ENCODE data around the gene CCT6A.
A peak's percentile ranks its signal among the peaks of the same experiment; 100 is the strongest.

Gene CCT6A

DNA sequence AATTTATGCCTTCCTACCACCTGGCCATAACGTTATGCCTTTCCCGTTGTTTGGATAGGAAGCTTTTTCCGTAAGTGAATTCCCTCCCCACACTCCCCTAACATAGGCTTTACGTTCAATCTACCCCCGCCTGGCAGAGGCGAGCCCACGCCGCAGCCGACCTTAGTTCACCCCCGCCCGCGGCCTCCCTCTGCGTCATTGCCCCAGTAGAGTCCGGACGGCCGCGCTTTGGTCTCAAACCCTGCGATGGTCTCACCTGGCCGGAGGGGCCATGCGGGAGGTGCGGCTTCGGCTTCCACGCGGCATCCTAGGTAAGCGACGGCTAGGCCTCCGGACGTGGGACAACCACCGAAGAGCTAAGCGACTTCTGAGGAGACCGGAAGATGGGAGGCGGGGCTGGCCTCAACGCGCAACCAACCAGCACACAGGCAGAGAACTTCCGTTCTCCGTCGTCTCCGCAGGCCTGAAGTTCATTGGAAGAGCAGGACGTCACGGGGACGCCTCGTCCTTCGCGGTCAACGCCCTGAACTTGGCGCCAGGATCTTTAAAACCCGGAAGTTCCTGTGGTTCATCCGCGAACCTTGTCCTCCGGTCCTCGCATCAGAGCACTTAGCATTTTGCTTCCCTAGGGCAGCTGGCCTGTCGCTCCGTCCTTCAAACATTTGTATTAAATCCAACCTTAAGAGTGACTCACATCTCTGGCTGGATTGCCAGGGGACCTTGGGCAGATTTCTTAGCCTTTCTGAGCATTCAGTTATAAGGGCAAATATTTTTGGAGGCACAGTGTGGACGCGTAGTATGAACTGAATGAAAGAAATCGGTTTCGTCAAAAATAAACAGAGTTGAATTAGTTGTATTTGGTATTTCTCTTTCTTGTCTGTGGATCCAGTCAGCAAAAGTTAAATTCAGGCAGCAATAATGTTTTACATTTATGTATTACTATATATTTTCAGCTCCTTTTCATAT, 54.8 kb downstream of the CCT6A start, which contains the start of gene CHCHD2 (continued):
- TF ChIP-seq, protein P1, sequence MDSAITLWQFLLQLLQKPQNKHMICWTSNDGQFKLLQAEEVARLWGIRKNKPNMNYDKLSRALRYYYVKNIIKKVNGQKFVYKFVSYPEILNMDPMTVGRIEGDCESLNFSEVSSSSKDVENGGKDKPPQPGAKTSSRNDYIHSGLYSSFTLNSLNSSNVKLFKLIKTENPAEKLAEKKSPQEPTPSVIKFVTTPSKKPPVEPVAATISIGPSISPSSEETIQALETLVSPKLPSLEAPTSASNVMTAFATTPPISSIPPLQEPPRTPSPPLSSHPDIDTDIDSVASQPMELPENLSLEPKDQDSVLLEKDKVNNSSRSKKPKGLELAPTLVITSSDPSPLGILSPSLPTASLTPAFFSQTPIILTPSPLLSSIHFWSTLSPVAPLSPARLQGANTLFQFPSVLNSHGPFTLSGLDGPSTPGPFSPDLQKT (IDR thresholded peaks at IDR 0.05; ENCODE audit: borderline replicate concordance, low read depth, low read length), result no peak
- TF ChIP-seq ZNF514 (tag by site-specific recombination; IDR thresholded peaks at IDR 0.05) (no peak), ZNF660 (tag by site-specific recombination; IDR thresholded peaks at IDR 0.05) (peak; percentile 62; the same call in 1 of the 2 replicates), ZNF19 (tag by site-specific recombination; IDR thresholded peaks at IDR 0.05; ENCODE audit: low read depth) (no peak), ZSCAN16 (tag by site-specific recombination; IDR thresholded peaks at IDR 0.05) (no peak), ZNF174 (tag by site-specific recombination; IDR thresholded peaks at IDR 0.05) (no peak), ZNF335 (tag by site-specific recombination; conservative IDR thresholded peaks at IDR 0.05) (peak; percentile 66), ZNF623 (tag by site-specific recombination; IDR thresholded peaks at IDR 0.05) (no peak), ZNF585B (tag by site-specific recombination; IDR thresholded peaks at IDR 0.05) (peak; percentile 31), ZNF114 (tag by site-specific recombination; IDR thresholded peaks at IDR 0.05) (no peak), ZNF530 (tag by site-specific recombination; IDR thresholded peaks at IDR 0.05; ENCODE audit: low read depth) (no peak), KLF8 (tag by site-specific recombination; IDR thresholded peaks at IDR 0.05) (no peak), ZNF423 (tag by site-specific recombination; IDR thresholded peaks at IDR 0.05) (no peak), TCF7L2 (IDR thresholded peaks at IDR 0.05; ENCODE audit: borderline replicate concordance, low read depth, low read length) (no peak), ZNF324 (tag by site-specific recombination; IDR thresholded peaks at IDR 0.05) (no peak), ZIC2 (tag by site-specific recombination; IDR thresholded peaks at IDR 0.05) (no peak), ZNF529 (tag by site-specific recombination; IDR thresholded peaks at IDR 0.05; ENCODE audit: insufficient replicate concordance) (no peak), GLIS2 (tag by site-specific recombination; IDR thresholded peaks at IDR 0.05) (peak; percentile 48), ZNF16 (tag by site-specific recombination; IDR thresholded peaks at IDR 0.05; ENCODE audit: low read depth) (no peak), SETDB1 (IDR thresholded peaks at IDR 0.05; ENCODE audit: insufficient read length, low read length) (no peak)
- TF ChIP-seq, protein P2, sequence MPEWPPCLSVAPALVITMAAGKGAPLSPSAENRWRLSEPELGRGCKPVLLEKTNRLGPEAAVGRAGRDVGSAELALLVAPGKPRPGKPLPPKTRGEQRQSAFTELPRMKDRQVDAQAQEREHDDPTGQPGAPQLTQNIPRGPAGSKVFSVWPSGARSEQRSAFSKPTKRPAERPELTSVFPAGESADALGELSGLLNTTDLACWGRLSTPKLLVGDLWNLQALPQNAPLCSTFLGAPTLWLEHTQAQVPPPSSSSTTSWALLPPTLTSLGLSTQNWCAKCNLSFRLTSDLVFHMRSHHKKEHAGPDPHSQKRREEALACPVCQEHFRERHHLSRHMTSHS (tag by site-specific recombination; IDR thresholded peaks at IDR 0.05), result no peak
- TF ChIP-seq, protein P3, sequence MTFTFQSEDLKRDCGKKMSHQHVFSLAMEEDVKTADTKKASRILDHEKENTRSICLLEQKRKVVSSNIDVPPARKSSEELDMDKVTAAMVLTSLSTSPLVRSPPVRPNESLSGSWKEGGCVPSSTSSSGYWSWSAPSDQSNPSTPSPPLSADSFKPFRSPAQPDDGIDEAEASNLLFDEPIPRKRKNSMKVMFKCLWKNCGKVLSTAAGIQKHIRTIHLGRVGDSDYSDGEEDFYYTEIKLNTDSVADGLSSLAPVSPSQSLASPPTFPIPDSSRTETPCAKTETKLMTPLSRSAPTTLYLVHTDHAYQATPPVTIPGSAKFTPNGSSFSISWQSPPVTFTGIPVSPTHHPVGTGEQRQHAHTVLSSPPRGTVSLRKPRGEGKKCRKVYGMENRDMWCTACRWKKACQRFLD (tag by site-specific recombination; IDR thresholded peaks at IDR 0.05), result no peak
- TF ChIP-seq, protein P4, sequence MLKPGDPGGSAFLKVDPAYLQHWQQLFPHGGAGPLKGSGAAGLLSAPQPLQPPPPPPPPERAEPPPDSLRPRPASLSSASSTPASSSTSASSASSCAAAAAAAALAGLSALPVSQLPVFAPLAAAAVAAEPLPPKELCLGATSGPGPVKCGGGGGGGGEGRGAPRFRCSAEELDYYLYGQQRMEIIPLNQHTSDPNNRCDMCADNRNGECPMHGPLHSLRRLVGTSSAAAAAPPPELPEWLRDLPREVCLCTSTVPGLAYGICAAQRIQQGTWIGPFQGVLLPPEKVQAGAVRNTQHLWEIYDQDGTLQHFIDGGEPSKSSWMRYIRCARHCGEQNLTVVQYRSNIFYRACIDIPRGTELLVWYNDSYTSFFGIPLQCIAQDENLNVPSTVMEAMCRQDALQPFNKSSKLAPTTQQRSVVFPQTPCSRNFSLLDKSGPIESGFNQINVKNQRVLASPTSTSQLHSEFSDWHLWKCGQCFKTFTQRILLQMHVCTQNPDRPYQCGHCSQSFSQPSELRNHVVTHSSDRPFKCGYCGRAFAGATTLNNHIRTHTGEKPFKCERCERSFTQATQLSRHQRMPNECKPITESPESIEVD (tag by site-specific recombination; IDR thresholded peaks at IDR 0.05), result no peak
- TF ChIP-seq, protein P5, sequence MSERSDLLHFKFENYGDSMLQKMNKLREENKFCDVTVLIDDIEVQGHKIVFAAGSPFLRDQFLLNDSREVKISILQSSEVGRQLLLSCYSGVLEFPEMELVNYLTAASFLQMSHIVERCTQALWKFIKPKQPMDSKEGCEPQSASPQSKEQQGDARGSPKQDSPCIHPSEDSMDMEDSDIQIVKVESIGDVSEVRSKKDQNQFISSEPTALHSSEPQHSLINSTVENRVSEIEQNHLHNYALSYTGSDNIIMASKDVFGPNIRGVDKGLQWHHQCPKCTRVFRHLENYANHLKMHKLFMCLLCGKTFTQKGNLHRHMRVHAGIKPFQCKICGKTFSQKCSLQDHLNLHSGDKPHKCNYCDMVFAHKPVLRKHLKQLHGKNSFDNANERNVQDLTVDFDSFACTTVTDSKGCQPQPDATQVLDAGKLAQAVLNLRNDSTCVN (tag by site-specific recombination; optimal IDR thresholded peaks at IDR 0.05), result peak; percentile 17
- TF ChIP-seq, protein P6, sequence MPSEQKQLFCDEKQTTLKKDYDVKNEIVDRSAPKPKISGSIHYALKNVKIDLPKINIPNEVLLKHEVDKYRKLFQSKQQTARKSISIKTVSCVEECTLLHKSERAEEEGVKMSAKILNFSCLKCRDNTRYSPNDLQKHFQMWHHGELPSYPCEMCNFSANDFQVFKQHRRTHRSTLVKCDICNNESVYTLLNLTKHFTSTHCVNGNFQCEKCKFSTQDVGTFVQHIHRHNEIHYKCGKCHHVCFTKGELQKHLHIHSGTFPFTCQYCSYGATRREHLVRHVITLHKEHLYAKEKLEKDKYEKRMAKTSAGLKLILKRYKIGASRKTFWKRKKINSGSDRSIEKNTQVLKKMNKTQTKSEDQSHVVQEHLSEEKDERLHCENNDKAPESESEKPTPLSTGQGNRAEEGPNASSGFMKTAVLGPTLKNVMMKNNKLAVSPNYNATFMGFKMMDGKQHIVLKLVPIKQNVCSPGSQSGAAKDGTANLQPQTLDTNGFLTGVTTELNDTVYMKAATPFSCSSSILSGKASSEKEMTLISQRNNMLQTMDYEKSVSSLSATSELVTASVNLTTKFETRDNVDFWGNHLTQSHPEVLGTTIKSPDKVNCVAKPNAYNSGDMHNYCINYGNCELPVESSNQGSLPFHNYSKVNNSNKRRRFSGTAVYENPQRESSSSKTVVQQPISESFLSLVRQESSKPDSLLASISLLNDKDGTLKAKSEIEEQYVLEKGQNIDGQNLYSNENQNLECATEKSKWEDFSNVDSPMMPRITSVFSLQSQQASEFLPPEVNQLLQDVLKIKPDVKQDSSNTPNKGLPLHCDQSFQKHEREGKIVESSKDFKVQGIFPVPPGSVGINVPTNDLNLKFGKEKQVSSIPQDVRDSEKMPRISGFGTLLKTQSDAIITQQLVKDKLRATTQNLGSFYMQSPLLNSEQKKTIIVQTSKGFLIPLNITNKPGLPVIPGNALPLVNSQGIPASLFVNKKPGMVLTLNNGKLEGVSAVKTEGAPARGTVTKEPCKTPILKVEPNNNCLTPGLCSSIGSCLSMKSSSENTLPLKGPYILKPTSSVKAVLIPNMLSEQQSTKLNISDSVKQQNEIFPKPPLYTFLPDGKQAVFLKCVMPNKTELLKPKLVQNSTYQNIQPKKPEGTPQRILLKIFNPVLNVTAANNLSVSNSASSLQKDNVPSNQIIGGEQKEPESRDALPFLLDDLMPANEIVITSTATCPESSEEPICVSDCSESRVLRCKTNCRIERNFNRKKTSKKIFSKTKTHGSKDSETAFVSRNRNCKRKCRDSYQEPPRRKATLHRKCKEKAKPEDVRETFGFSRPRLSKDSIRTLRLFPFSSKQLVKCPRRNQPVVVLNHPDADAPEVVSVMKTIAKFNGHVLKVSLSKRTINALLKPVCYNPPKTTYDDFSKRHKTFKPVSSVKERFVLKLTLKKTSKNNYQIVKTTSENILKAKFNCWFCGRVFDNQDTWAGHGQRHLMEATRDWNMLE (tag by site-specific recombination; conservative IDR thresholded peaks at IDR 0.05; ENCODE audit: low read depth), result peak; percentile 98
- TF ChIP-seq, protein P7, sequence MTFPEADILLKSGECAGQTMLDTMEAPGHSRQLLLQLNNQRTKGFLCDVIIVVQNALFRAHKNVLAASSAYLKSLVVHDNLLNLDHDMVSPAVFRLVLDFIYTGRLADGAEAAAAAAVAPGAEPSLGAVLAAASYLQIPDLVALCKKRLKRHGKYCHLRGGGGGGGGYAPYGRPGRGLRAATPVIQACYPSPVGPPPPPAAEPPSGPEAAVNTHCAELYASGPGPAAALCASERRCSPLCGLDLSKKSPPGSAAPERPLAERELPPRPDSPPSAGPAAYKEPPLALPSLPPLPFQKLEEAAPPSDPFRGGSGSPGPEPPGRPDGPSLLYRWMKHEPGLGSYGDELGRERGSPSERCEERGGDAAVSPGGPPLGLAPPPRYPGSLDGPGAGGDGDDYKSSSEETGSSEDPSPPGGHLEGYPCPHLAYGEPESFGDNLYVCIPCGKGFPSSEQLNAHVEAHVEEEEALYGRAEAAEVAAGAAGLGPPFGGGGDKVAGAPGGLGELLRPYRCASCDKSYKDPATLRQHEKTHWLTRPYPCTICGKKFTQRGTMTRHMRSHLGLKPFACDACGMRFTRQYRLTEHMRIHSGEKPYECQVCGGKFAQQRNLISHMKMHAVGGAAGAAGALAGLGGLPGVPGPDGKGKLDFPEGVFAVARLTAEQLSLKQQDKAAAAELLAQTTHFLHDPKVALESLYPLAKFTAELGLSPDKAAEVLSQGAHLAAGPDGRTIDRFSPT (tag by site-specific recombination; IDR thresholded peaks at IDR 0.05), result no peak
